Tibial artery (tissue), 4 donors: Measurements from ENCODE around the gene SIK2.

ENCODE experiments used
- DNase-seq, 2 donors: peaks; one replicate each; pipeline ENCODE4 v3.0.0-alpha.2; 2019
- H3K27ac ChIP-seq, 2 donors: fragments of 200-600 bp; sonication (generic) in 1 of 2; 1 replicate in 1 of 2; 2 replicates in 1 of 2; pipeline ENCODE4 v1.5.1; 2018 to 2019; ENCODE audit warnings: mild to moderate bottlenecking in 1 of 2
- H3K27me3 ChIP-seq, 2 donors: fragments of 200-600 bp; sonication (generic) in 1 of 2; one replicate each; pipeline versions ENCODE4 v1.5.1 to v1.6.0; 2016 to 2019
- H3K36me3 ChIP-seq, 3 donors: fragments of 200-600 bp; sonication (generic) in 2 of 3; one replicate each; pipeline ENCODE4 v1.5.1; 2016 to 2019; ENCODE audit warnings: mild to moderate bottlenecking in 2 of 3
- H3K4me1 ChIP-seq, 4 donors: fragments of 200-600 bp; sonication (generic) in 2 of 4; 1 replicate in 3 of 4; 2 replicates in 1 of 4; pipeline ENCODE4 v1.5.1; 2016 to 2019
- H3K4me3 ChIP-seq, 2 donors: fragments of 200-600 bp; sonication (generic) in 1 of 2; 1 replicate in 1 of 2; 2 replicates in 1 of 2; pipeline ENCODE4 v1.5.1; 2018 to 2019; ENCODE audit warnings: mild to moderate bottlenecking in 2 of 2
- H3K9me3 ChIP-seq, 3 donors: fragments of 200-600 bp; sonication (generic) in 1 of 3; one replicate each; pipeline ENCODE4 v1.5.1; 2016 to 2019
- intact Hi-C: fragments of 100-400 bp; cut with DNase I; formaldehyde crosslinking; loops from one replicate; pipeline ENCODE4 v1.15.0; 2023; ENCODE audit warnings: low total_unique reads
- TF ChIP-seq, protein P1 (sequence below), 2 experiments: fragments of 200-600 bp in 1 of 2; fragments of 450-650 bp in 1 of 2; IDR thresholded peaks; one replicate each; pipeline ENCODE4 v1.5.1; 2017 to 2019; ENCODE audit warnings: antibody characterized with exemption in 2 of 2, mild to moderate bottlenecking in 1 of 2, moderate library complexity in 1 of 2

SIK2 gene

DNA sequence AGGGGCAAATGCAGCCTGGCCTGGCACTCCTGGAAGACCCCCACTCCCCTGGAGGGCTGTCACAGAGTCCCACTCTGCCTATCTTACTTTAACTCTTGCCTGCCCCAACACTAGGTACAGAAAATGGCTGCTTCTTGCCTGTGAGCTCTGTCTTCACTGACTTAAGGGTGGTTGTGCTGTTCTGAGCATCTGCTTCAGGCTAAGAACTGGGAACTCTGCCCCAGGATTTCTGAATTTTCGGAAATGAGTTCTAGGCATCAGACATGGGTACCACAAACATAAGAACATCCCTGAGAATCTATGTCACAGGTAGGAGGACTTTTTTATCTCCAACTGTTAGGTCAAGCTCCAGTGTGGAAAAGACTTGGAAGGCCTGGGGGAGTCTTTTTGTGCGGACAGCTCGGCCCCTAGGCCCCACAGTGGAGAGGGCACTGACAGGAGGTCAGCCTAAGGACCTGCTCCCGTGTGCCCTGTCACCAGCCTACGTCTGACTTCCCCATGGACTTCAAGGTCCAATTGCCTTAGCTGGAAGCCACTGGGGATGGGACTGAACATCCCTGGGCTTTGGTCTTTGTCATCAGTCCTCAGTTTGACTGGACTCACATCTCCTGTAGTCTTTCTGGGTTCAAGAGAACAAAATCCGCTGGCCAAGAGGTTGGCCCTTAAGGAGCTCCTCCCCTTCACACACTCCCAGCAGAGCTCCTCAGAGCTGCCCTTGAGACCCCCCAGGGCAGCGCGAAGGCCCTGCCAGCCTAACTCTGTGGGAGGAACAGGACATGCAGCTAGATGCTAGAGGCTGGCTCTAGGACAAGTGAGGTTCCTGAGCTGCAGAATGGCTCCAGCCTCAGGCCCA lies 132.1 kb downstream of the SIK2 start:
- DNase-seq = no peak
- Histone ChIP-seq H3K4me1 (peaks cover 7 to 91% (median 83%) of the 10 kb centered on the region in 4 donors), H3K27me3 (no peaks in the 10 kb centered on the region), H3K4me3 (no peak overlapping the region), H3K27ac (peak overlapping the region; percentile 93 to 98), H3K36me3 (no peaks in the 10 kb centered on the region), H3K9me3 (no peaks in the 10 kb centered on the region)
- intact Hi-C loops = no loop called here
- TF ChIP-seq, protein P1, sequence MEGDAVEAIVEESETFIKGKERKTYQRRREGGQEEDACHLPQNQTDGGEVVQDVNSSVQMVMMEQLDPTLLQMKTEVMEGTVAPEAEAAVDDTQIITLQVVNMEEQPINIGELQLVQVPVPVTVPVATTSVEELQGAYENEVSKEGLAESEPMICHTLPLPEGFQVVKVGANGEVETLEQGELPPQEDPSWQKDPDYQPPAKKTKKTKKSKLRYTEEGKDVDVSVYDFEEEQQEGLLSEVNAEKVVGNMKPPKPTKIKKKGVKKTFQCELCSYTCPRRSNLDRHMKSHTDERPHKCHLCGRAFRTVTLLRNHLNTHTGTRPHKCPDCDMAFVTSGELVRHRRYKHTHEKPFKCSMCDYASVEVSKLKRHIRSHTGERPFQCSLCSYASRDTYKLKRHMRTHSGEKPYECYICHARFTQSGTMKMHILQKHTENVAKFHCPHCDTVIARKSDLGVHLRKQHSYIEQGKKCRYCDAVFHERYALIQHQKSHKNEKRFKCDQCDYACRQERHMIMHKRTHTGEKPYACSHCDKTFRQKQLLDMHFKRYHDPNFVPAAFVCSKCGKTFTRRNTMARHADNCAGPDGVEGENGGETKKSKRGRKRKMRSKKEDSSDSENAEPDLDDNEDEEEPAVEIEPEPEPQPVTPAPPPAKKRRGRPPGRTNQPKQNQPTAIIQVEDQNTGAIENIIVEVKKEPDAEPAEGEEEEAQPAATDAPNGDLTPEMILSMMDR (IDR thresholded peaks at IDR 0.05) = no peak

DNA sequence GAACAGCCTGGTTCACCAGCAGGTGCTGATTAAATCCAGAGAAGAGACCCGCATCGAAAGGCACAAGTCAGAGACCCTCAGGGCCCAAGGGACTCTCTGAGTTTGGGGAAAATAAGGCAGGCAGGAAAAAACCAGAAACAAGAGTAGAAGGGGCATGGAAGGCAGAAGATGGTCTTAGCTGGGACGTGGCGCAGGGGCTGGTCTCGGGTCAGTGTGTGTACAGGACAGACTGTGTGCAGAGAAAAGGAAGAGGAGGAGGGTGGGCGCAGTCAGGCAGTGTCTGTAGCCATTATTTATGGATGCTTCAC lies 132.7 kb downstream of the SIK2 start:
- Histone ChIP-seq H3K9me3 (no peaks in the 10 kb centered on the region), H3K27ac (peak overlapping the region; percentile 93 to 98), H3K4me3 (peak overlapping the region; percentile 45 to 54), H3K27me3 (no peaks in the 10 kb centered on the region), H3K36me3 (no peaks in the 10 kb centered on the region), H3K4me1 (peaks cover 7 to 86% (median 79%) of the 10 kb centered on the region in 4 donors)
- TF ChIP-seq, protein P1 (IDR thresholded peaks at IDR 0.05) = no peak
- no peak for DNase-seq
- intact Hi-C loops = no loop called here

DNA sequence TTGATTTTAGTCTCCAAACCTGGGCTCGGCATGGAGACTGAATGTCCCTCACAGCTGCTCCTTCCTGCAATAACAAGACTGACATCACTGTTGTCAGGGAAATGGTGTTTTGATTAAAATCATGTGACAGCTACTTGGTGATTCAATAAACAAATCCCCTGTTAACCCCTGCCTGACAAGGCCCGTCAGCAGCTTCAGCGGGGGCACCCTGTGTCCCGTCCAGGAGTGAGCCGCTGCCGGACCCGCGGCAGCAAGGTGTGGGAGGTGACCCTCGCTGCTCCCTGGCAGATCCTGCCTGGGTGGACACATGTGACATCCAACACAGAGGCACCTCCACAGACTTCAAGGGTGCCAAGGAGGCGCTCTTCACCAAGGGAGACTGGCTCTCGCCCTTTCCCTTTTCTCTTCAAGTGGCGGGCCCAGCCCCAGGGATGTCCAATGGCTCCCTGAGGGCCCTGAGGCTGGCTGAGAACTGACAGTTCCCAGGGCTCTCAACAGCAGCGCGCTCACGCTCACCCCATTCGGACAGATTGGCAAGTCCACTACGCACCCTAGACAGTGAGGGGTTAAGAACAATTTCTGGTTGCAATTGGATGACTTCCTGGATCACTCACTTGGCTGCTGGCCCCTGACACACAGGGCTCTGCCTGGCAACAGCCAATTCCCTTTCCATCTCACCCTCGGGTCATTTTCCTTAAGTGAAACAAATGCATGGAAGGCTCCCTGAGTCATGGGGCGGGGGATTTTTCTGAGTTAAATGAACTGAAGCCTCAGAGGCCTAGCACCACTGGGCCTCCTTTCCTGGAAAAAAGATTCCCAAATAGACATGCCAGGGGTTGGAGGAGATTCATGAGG lies 133.2 kb downstream of the SIK2 start:
- H3K36me3 ChIP-seq = peaks cover 0 to 6% (median 5%) of the 10 kb centered on the region in 3 donors
- no peaks in the 10 kb centered on the region for H3K9me3 ChIP-seq
- peaks cover 7 to 80% (median 75%) of the 10 kb centered on the region in 4 donors for H3K4me1 ChIP-seq
- intact Hi-C loops = no loop called here
- H3K4me3 ChIP-seq = peak overlapping the region; percentile 45 to 54
- H3K27me3 ChIP-seq = no peaks in the 10 kb centered on the region
- H3K27ac ChIP-seq = peak overlapping the region; percentile 93 to 98
- peak; percentile 89 to 93 for DNase-seq
- TF ChIP-seq, protein P1 (IDR thresholded peaks at IDR 0.05) = no peak

DNA sequence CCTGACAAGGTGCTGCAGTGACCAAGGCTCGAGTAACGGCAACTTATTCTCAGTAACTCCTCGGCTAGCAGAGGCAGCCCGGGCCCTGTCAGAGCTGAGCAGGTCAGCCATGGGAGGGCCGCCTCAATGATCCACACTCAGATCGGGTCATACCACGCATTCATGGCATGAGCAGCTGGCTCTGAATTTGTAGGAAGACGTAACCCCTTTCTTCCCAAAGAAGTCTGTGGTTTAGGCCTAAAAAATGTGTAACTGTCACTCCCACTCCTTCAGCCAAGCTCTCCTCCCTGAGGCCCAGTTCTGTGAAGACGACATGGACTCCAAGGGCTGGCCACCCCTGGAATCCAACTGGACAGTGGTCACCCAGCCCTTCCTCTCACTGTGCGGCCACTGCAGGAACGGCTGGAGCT lies 133.9 kb downstream of the SIK2 start:
- Histone ChIP-seq H3K9me3 (no peaks in the 10 kb centered on the region), H3K27me3 (no peaks in the 10 kb centered on the region), H3K27ac (peak overlapping the region; percentile 93 to 98), H3K4me3 (peak overlapping the region; percentile 45 to 54), H3K4me1 (peaks cover 7 to 73% (median 69%) of the 10 kb centered on the region in 4 donors), H3K36me3 (peaks cover 3 to 13% (median 12%) of the 10 kb centered on the region in 3 donors)
- intact Hi-C loops = no loop called here
- DNase-seq = peak in 1 of 2 donors; percentile 40
- TF ChIP-seq, protein P1 (IDR thresholded peaks at IDR 0.05) = no peak

DNA sequence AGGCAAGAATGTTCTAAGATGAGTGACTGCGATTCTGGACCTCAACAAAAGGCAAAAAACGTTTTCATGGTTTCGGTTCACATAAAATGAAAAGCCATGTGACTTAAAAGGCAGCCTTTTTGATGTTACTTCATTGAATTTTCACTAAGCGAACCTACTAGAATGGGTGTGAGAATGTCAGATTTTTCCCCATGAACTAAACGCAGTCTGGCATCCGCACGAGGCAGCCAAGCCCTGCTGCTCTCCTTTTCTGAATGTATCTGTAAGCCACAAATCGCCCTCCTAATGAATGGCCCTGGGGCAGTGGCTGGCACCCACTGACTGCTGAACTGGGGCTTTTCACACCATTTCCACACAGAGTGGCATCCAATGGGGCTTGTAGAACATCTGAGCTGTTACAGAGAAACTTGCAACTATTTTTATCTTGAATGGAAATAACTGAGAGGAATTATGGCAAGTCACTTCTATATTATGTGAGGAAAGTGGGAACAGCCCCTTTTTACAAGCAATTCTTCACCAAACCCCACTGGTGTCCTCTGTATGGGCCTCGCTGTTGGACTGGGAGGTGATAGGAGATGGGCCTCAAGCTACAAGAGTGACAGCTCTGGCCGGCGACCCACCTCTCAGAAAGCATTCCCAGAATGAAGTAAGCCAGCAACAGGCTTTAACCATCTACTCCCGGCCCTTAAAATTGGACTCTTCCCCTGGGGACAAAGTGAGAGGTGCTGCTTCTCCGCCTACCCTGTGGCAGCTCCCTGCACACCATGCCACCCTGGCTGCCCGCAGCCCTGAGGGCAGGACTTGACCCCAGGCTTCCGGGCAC lies 134.6 kb downstream of the SIK2 start:
- Histone ChIP-seq H3K36me3 (peaks cover 9 to 19% (median 19%) of the 10 kb centered on the region in 3 donors), H3K27ac (peak overlapping the region; percentile 93 to 98), H3K9me3 (no peaks in the 10 kb centered on the region), H3K4me3 (no peak overlapping the region), H3K27me3 (no peaks in the 10 kb centered on the region), H3K4me1 (peaks cover 7 to 67% (median 62%) of the 10 kb centered on the region in 4 donors)
- TF ChIP-seq, protein P1 (IDR thresholded peaks at IDR 0.05) = no peak
- intact Hi-C loops = no loop called here
- no peak for DNase-seq
